Erythroblast (primary cell): Measurements from ENCODE around the gene CLDN6.

ENCODE experiments used
- GATA1 ChIP-seq: IDR thresholded peaks from 2 replicates; pipeline ENCODE4 v1.6.1; 2011; ENCODE audit warnings: low read depth, mild to moderate bottlenecking, control low read depth, low read length, moderate library complexity
- POLR2A ChIP-seq: IDR thresholded peaks from 2 replicates; pipeline ENCODE4 v1.6.1; 2011; ENCODE audit warnings: mild to moderate bottlenecking, low read length

GRCh38 chr16:3017794-3018506, at the start of gene CLDN6:
- TF ChIP-seq POLR2A = no peak
- TF ChIP-seq GATA1 = no peak
